MCF 10A (cell line): ENCODE data around the gene MKLN1. TPM values are rescaled to one million over a fixed set of nuclear protein-coding genes. Genes with fewer than 3 reads are reported as not detected.

Source experiments
- BruUV-seq: library from RNA; stranded (reverse); fragments of 400-500 nt; replicated peaks from 2 replicates; lab custom pipeline; 2021; lab: Mats Ljungman, UMichigan
- CTCF ChIA-PET: fragments of 300-600 bp; sonication (Branson Sonifier 250); formaldehyde crosslinking; extraction: SDS; loops from one replicate; lab custom pipeline; 2021; ENCODE audit warnings: antibody characterized with exemption, inconsistent platforms; lab: Yijun Ruan, JAX
- POLR2A ChIA-PET: fragments of 300-600, 350-650 bp; sonication (Branson Sonifier 250); formaldehyde crosslinking; extraction: SDS; loops from one replicate; lab custom pipeline; 2020; ENCODE audit warnings: antibody characterized with exemption, inconsistent platforms; lab: Yijun Ruan, JAX
- DNase-seq: peaks from one replicate; pipeline ENCODE4 v3.0.0-alpha.2; 2018; ENCODE audit not compliant: unreplicated experiment
- H3K27ac Mint-ChIP-seq: one replicate; pipeline ENCODE4 v1.8.0; 2022; ENCODE audit warnings: mild to moderate bottlenecking, low read depth, mixed read lengths; ENCODE audit not compliant: unreplicated experiment
- H3K27me3 Mint-ChIP-seq: one replicate; pipeline ENCODE4 v1.8.0; 2022; ENCODE audit warnings: mixed read lengths; ENCODE audit not compliant: insufficient read depth, unreplicated experiment
- H3K36me3 Mint-ChIP-seq: one replicate; pipeline ENCODE4 v1.8.0; 2022; ENCODE audit warnings: mild to moderate bottlenecking, moderate library complexity, mixed read lengths; ENCODE audit not compliant: insufficient read depth, unreplicated experiment
- H3K4me1 Mint-ChIP-seq: one replicate; pipeline ENCODE4 v1.8.0; 2022; ENCODE audit warnings: mixed read lengths; ENCODE audit not compliant: insufficient read depth, unreplicated experiment
- H3K4me3 Mint-ChIP-seq: one replicate; pipeline ENCODE4 v1.8.0; 2022; ENCODE audit warnings: mild to moderate bottlenecking, moderate library complexity, mixed read lengths; ENCODE audit not compliant: unreplicated experiment
- H3K9me3 Mint-ChIP-seq: one replicate; pipeline ENCODE4 v1.8.0; 2022; ENCODE audit warnings: mixed read lengths; ENCODE audit not compliant: unreplicated experiment
- intact Hi-C: fragments of 100-400 bp; cut with micrococcal nuclease; formaldehyde crosslinking; loops from 2 replicates; pipeline ENCODE4 v1.14.1; 2022
- total RNA-seq: library from RNA; stranded (reverse); gene quantifications from 2 replicates; pipeline ENCODE4 v1.2.3, GENCODE V29; 2022
- TF ChIP-seq, protein P1 (sequence below): fragments of 200-600 bp; IDR thresholded peaks from one replicate; pipeline ENCODE4 v1.8.0; 2022; ENCODE audit warnings: antibody characterized with exemption, mild to moderate bottlenecking; ENCODE audit not compliant: unreplicated experiment

MKLN1 gene
- total RNA-seq, 1 experiment from 2014 or later = 35.6 TPM

DNA sequence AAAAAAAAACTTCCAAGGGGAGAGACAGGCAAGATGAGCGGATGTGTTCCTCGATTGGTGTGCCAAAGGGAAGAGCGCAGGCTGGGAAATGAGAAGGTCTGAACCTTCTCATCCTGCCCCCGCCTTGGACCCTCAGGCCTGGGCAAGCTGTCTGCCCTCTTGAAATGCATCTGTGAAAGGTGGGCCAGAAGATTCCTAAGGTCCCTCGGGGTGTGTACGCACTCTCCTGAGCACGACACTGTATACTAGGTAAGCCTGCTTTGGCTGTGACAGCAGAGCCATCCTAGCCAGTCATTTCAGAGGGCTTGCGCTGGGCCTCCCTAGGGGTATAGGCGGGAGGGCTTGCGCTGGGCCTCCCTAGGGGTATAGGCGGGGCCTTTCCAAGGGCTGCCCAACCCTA is 201.9 kb downstream of the MKLN1 start:
- Mint-ChIP-seq H3K4me1 (no peaks in the 10 kb centered on the region), H3K4me3 (no peak overlapping the region), H3K27ac (no peak overlapping the region), H3K9me3 (no peaks in the 10 kb centered on the region), H3K27me3 (no peaks in the 10 kb centered on the region), H3K36me3 (no peaks in the 10 kb centered on the region)
- ChIA-PET POLR2A (interaction anchor here (0.6 kb wide), 1 partner anchor 389 kb away, joined by 3 read pairs; no protein-coding TSS in a partner anchor), CTCF (interaction anchor here (0.6 kb wide), 1 partner anchor 1764 kb away, joined by 3 read pairs; no protein-coding TSS in a partner anchor)
- DNase-seq = no peak
- intact Hi-C loops = no loop called here
- TF ChIP-seq, protein P1, sequence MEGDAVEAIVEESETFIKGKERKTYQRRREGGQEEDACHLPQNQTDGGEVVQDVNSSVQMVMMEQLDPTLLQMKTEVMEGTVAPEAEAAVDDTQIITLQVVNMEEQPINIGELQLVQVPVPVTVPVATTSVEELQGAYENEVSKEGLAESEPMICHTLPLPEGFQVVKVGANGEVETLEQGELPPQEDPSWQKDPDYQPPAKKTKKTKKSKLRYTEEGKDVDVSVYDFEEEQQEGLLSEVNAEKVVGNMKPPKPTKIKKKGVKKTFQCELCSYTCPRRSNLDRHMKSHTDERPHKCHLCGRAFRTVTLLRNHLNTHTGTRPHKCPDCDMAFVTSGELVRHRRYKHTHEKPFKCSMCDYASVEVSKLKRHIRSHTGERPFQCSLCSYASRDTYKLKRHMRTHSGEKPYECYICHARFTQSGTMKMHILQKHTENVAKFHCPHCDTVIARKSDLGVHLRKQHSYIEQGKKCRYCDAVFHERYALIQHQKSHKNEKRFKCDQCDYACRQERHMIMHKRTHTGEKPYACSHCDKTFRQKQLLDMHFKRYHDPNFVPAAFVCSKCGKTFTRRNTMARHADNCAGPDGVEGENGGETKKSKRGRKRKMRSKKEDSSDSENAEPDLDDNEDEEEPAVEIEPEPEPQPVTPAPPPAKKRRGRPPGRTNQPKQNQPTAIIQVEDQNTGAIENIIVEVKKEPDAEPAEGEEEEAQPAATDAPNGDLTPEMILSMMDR = no peak
- BruUV-seq = no TSS peak

DNA sequence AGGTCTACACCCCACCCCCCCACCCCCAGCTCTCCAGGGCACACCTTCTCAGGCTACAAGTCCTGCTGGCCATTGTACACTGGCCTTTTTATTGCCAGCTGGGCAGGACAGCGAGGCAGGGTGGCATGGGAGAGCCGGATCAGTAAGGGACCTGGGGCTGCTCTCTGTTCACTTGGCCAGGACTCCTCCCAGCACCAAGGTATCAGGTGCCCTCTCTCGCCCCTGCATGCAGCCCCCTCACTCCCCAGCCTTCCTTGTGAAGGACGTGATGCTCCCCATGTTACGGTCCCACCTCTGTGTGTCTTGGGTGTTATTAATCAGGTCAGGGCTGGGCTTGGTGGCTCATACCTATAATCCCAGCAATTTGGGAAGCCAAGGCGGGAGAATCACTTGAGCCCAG is 202.5 kb downstream of the MKLN1 start:
- Mint-ChIP-seq H3K4me3 (no peak overlapping the region), H3K27me3 (no peaks in the 10 kb centered on the region), H3K9me3 (no peaks in the 10 kb centered on the region), H3K36me3 (no peaks in the 10 kb centered on the region), H3K4me1 (no peaks in the 10 kb centered on the region), H3K27ac (no peak overlapping the region)
- ChIA-PET CTCF (interaction anchor here (0.6 to 1.2 kb wide), 3 partner anchors 17 to 1763 kb away, joined by 3 read pairs; no protein-coding TSS in a partner anchor), POLR2A (no interaction called here)
- intact Hi-C loops = no loop called here
- no peak for DNase-seq
- no TSS peak for BruUV-seq
- TF ChIP-seq, protein P1 = no peak

DNA sequence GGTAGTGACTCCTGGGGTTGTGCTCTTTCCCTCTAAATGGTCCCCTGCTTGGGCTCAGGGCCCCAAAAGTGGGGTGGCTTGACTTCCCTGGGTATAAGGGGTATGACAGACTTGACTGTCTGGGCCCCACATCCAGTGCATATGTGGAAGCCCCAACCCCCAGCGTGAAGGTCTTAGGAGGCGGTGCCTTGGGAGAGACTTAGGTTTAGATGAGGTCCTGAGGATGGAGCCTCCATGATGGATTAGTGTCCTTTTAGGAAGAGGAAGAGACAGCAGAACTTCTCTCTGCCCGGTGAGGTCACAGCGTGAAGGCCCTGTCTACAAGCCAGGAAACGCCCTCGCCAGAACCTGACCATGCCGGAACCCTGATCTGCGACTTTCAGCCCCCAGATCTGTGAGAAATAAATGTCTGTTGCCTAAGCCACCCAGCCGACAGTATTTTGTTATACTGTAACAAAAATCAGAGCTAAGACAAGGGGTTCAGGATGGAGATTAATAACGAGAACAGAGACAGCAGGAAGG is 205.0 kb downstream of the MKLN1 start:
- H3K9me3 Mint-ChIP-seq = no peaks in the 10 kb centered on the region
- H3K27me3 Mint-ChIP-seq = no peaks in the 10 kb centered on the region
- TF ChIP-seq, protein P1 = no peak
- H3K27ac Mint-ChIP-seq = no peak overlapping the region
- ChIA-PET CTCF (interaction anchor here (1.3 kb wide), 1 partner anchor 10 kb away, joined by 6 read pairs; no protein-coding TSS in a partner anchor), POLR2A (interaction anchor here (0.6 kb wide), 1 partner anchor 76 kb away, joined by 3 read pairs; no protein-coding TSS in a partner anchor)
- H3K4me1 Mint-ChIP-seq = no peaks in the 10 kb centered on the region
- no TSS peak for BruUV-seq
- intact Hi-C loops = no loop called here
- no peak overlapping the region for H3K4me3 Mint-ChIP-seq
- no peak for DNase-seq
- no peaks in the 10 kb centered on the region for H3K36me3 Mint-ChIP-seq

DNA sequence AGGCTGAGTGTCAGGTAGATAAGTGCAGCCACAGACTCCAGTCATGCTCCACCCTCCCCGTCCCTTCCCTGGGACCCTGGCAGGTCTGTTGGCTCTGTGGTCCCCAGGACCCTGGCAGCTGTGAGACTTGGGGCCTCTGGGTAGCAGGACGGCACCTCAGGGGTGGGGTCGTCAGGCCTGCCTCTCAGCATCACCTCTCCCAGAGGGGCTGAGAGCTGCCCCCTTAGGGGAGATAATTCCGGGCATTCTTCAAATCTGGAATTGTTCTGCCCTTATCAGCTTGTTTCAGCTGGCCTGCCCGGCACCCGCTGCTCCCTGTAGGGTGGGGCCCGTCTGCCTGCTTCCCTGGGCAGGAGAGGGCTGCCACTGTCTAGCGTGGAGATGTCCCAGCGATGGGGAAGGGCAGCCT is 205.5 kb downstream of the MKLN1 start:
- ChIA-PET POLR2A (no interaction called here), CTCF (interaction anchor here (1.2 kb wide), 1 partner anchor 14 kb away, joined by 3 read pairs; no protein-coding TSS in a partner anchor)
- no TSS peak for BruUV-seq
- Mint-ChIP-seq H3K27ac (no peak overlapping the region), H3K36me3 (no peaks in the 10 kb centered on the region), H3K9me3 (no peaks in the 10 kb centered on the region), H3K27me3 (no peaks in the 10 kb centered on the region), H3K4me1 (peaks cover 2% of the 10 kb centered on the region), H3K4me3 (no peak overlapping the region)
- intact Hi-C loops = no loop called here
- no peak for DNase-seq
- TF ChIP-seq, protein P1 = no peak
